ENCODE data around the gene TSEN54. TPM values are rescaled to one million over a fixed set of nuclear protein-coding genes. Genes with fewer than 3 reads are reported as not detected.
A peak's percentile ranks its signal among the peaks of the same experiment; 100 is the strongest.
"Not testable (repeated sequence)": the region's sequence is repeated elsewhere in the genome, so short reads cannot be mapped to it uniquely, and the experiment has no call there.

Gene TSEN54
- total RNA-seq, 2 experiments from 2014 or later, result 73.3 to 78.7 TPM

DNA sequence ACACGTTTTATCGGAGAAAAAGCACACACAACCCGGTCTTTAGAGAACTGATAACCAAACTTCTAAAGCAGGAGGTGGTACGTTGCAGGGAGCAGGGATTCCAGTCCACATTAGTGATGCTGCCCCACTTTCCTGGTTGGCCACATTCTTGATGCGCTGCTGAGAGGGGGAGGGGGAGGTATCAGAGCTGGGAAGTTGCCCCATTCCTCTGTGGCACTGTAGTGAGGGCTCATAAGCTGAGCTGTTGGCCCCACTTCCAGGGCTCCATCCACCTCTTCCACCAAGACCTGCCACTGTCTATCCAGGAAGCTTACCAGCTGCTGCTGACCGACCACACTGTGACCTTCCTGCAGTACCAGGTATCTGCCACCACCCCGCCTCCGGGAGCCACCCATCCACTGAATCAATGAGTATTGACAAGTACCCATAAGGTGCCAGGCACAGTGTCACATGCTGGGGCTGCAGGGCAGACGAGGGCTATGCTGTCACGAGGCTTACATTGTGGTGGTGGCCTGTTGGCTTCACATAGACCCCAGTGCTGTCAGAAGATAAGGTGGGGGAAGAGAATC, 1.1 kb downstream of the TSEN54 start:
- H3K36me3 Mint-ChIP-seq (ENCODE audit: low read depth), result peaks cover 34% of the 10 kb centered on the region
- peak overlapping the region; percentile 91 for H3K27ac Mint-ChIP-seq
- Histone ChIP-seq H3K27ac (ENCODE audit: low read depth in 1 of 2, low read length in 2 of 2) (peak overlapping the region; percentile 3 to 18), H3K27me3 (ENCODE audit: control insufficient read depth in 1 of 2, insufficient read depth in 2 of 2, low read length in 2 of 2) (peaks cover 9 to 10% of the 10 kb centered on the region in 2 experiments), H3K9me3 (ENCODE audit: control insufficient read depth in 1 of 2, insufficient read depth in 1 of 2, low read length in 2 of 2) (peaks cover 0 to 4% of the 10 kb centered on the region in 2 experiments), H3K4me1 (ENCODE audit: insufficient read depth, low read length) (peaks cover 44% of the 10 kb centered on the region), H3K4me3 (ENCODE audit: low read length) (peak overlapping the region; percentile 84), H3K36me3 (ENCODE audit: insufficient read depth, low read length) (peaks cover 30% of the 10 kb centered on the region)
- peak overlapping the region; percentile 85 for H3K4me3 Mint-ChIP-seq
- no peaks in the 10 kb centered on the region for H3K9me3 Mint-ChIP-seq
- ATAC-seq (ENCODE audit: poor library complexity) (no peak), DNase-seq (peak in 7 of 14 experiments; percentile 17 to 54 (median 37))
- no peaks in the 10 kb centered on the region for H3K27me3 Mint-ChIP-seq
- intact Hi-C loops (cut with DNase I, micrococcal nuclease), result loop anchor here (2.0 kb wide), 2 partner anchors 83 to 229 kb away; partner anchors contain the start of gene SLC25A19 (in 1 of the 2)
- ChIA-PET CTCF (interaction anchor here (0.7 to 2.1 kb wide), 4 partner anchors 8 to 316 kb away, joined by 3 to 26 read pairs (median 4); partner anchors contain the start of genes LLGL2, MIF4GD and SLC25A19), POLR2A (interaction anchor here (1.4 to 3.1 kb wide), 12 partner anchors 9 to 338 kb away, joined by 4 to 57 read pairs (median 10); partner anchors contain the start of genes GRB2, LLGL2, MIF4GD and SLC25A19)
- TF ChIP-seq, protein P1, sequence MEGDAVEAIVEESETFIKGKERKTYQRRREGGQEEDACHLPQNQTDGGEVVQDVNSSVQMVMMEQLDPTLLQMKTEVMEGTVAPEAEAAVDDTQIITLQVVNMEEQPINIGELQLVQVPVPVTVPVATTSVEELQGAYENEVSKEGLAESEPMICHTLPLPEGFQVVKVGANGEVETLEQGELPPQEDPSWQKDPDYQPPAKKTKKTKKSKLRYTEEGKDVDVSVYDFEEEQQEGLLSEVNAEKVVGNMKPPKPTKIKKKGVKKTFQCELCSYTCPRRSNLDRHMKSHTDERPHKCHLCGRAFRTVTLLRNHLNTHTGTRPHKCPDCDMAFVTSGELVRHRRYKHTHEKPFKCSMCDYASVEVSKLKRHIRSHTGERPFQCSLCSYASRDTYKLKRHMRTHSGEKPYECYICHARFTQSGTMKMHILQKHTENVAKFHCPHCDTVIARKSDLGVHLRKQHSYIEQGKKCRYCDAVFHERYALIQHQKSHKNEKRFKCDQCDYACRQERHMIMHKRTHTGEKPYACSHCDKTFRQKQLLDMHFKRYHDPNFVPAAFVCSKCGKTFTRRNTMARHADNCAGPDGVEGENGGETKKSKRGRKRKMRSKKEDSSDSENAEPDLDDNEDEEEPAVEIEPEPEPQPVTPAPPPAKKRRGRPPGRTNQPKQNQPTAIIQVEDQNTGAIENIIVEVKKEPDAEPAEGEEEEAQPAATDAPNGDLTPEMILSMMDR (IDR thresholded peaks at IDR 0.05), result peak; percentile 14
- peaks cover 27% of the 10 kb centered on the region for H3K4me1 Mint-ChIP-seq (ENCODE audit: low read depth)

DNA sequence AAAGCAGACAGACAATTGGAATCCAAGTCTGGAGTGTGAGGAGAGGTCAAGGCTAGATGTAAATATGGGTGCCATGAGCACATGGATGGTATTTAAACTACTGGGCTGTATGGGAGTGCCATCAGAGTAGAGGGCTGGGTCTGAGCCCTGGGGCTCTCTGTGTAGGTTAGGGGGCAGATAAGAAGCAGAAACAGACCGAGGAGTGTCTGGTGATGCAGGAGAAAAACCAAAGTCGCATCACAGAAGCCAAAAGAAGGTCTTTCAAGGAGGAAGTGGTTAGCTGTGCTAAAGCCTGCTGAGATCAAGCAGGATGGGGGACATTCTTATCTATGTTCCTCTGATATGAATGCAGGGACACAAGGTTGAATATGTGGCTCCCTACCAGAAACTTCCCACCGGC, 1.9 kb downstream of the TSEN54 start:
- H3K9me3 ChIP-seq (ENCODE audit: control insufficient read depth in 1 of 2, insufficient read depth in 1 of 2, low read length in 2 of 2), result peaks cover 0 to 4% of the 10 kb centered on the region in 2 experiments
- intact Hi-C loops (cut with DNase I, micrococcal nuclease), result no loop called here
- peaks cover 29% of the 10 kb centered on the region for H3K4me1 Mint-ChIP-seq (ENCODE audit: low read depth)
- ATAC-seq (ENCODE audit: poor library complexity) (peak; percentile 65), DNase-seq (peak in 12 of 14 experiments; percentile 21 to 87 (median 46))
- peaks cover 44% of the 10 kb centered on the region for H3K4me1 ChIP-seq (ENCODE audit: insufficient read depth, low read length)
- peak overlapping the region; percentile 85 for H3K4me3 Mint-ChIP-seq
- peaks cover 9 to 10% of the 10 kb centered on the region in 2 experiments for H3K27me3 ChIP-seq (ENCODE audit: control insufficient read depth in 1 of 2, insufficient read depth in 2 of 2, low read length in 2 of 2)
- peaks cover 41% of the 10 kb centered on the region for H3K36me3 Mint-ChIP-seq (ENCODE audit: low read depth)
- H3K4me3 ChIP-seq (ENCODE audit: low read length), result peak overlapping the region; percentile 84
- peaks cover 34% of the 10 kb centered on the region for H3K36me3 ChIP-seq (ENCODE audit: insufficient read depth, low read length)
- TF ChIP-seq, protein P1 (IDR thresholded peaks at IDR 0.05), result no peak
- peak overlapping the region; percentile 91 for H3K27ac Mint-ChIP-seq
- peak overlapping the region; percentile 18 to 22 for H3K27ac ChIP-seq (ENCODE audit: low read depth in 1 of 2, low read length in 2 of 2)
- ChIA-PET CTCF (interaction anchor here (0.7 to 1.3 kb wide), 3 partner anchors 25 to 317 kb away, joined by 3 read pairs; partner anchors contain the start of gene SLC25A19), POLR2A (interaction anchor here (0.9 to 3.1 kb wide), 7 partner anchors 8 to 337 kb away, joined by 3 to 57 read pairs (median 6); partner anchors contain the start of genes LLGL2, MIF4GD, SLC25A19 and TMEM94)
- no peaks in the 10 kb centered on the region for H3K27me3 Mint-ChIP-seq
- no peaks in the 10 kb centered on the region for H3K9me3 Mint-ChIP-seq

DNA sequence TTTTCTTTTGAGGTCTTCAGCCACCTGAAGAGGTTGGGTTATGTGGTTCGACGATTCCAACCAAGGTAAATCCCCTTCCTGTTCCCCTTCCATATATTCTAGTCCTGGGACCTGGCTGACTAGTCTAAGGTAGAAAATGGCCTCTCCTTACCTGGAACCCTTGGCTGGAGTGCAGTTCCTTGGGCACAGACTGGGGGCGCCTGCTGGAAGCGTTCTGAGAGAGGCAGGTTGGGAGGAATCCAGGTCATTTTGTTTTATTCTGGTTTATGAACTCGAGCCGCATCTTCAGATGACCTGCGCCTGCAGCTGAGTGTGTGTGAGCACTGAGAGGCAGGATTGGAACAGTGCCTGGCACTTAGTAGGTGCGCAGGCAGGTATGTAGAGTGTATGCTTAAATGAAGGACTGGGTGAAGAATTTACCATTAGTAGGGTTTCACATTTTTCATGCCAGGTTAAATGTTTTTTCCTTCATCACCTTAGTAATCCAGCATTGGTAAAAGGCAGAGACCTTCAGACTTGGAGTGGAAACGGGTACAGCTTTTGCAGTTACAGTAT, 2.7 kb downstream of the TSEN54 start:
- POLR2A ChIA-PET, result interaction anchor here (0.9 to 1.9 kb wide), 5 partner anchors 63 to 336 kb away, joined by 3 to 8 read pairs (median 4); partner anchors contain the start of genes MIF4GD, TMEM94 and WBP2
- Mint-ChIP-seq H3K4me3 (peak overlapping the region; percentile 85), H3K36me3 (ENCODE audit: low read depth) (peaks cover 47% of the 10 kb centered on the region), H3K27ac (peak overlapping the region; percentile 91), H3K27me3 (no peaks in the 10 kb centered on the region), H3K4me1 (ENCODE audit: low read depth) (peaks cover 34% of the 10 kb centered on the region), H3K9me3 (no peaks in the 10 kb centered on the region)
- ATAC-seq (ENCODE audit: poor library complexity) (no peak), DNase-seq (no peak)
- TF ChIP-seq, protein P1 (IDR thresholded peaks at IDR 0.05), result no peak
- intact Hi-C loops (cut with DNase I, micrococcal nuclease), result no loop called here
- Histone ChIP-seq H3K27ac (ENCODE audit: low read depth in 1 of 2, low read length in 2 of 2) (peak overlapping the region; percentile 22 to 43), H3K36me3 (ENCODE audit: insufficient read depth, low read length) (peaks cover 42% of the 10 kb centered on the region), H3K9me3 (ENCODE audit: control insufficient read depth in 1 of 2, insufficient read depth in 1 of 2, low read length in 2 of 2) (peaks cover 0 to 4% of the 10 kb centered on the region in 2 experiments), H3K4me3 (ENCODE audit: low read length) (no peak overlapping the region), H3K4me1 (ENCODE audit: insufficient read depth, low read length) (peaks cover 45% of the 10 kb centered on the region), H3K27me3 (ENCODE audit: control insufficient read depth in 1 of 2, insufficient read depth in 2 of 2, low read length in 2 of 2) (peaks cover 6 to 7% of the 10 kb centered on the region in 2 experiments)
- CTCF ChIA-PET, result interaction anchor here (0.6 to 0.8 kb wide), 2 partner anchors 248 to 1120 kb away, joined by 3 read pairs; partner anchors contain the start of gene MIF4GD

DNA sequence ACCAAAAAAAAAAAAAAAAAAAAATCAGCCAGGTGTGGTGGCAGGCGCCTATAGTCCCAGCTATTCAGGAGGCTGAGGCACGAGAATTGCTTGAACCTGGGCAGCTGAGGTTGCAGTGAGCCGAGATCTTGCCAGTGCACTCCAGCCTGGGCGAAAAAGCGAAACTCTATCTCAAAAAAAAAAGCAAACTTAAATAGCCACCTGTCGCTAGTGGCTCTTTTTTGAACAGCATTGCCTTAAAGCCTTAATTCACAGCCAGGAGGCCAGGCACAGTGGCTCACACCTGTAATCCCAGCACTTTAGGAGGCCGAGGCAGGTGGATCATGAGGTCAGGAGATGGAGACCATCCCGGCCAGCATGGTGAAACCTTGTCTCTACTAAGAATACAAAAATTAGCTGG, 4.1 kb downstream of the TSEN54 start:
- peaks cover 47% of the 10 kb centered on the region for H3K4me1 ChIP-seq (ENCODE audit: insufficient read depth, low read length)
- H3K27ac Mint-ChIP-seq; H3K4me3 Mint-ChIP-seq; ATAC-seq (ENCODE audit: poor library complexity); H3K9me3 Mint-ChIP-seq; POLR2A ChIA-PET; H3K27me3 Mint-ChIP-seq; H3K27ac ChIP-seq (ENCODE audit: low read depth in 1 of 2, low read length in 2 of 2); DNase-seq; H3K9me3 ChIP-seq (ENCODE audit: control insufficient read depth in 1 of 2, insufficient read depth in 1 of 2, low read length in 2 of 2); H3K27me3 ChIP-seq (ENCODE audit: control insufficient read depth in 1 of 2, insufficient read depth in 2 of 2, low read length in 2 of 2); H3K4me3 ChIP-seq (ENCODE audit: low read length): not testable (repeated sequence)
- Mint-ChIP-seq H3K36me3 (ENCODE audit: low read depth) (peaks cover 53% of the 10 kb centered on the region), H3K4me1 (ENCODE audit: low read depth) (peaks cover 39% of the 10 kb centered on the region)
- intact Hi-C loops (cut with DNase I, micrococcal nuclease), result loop anchor here in 1 of 2 experiments (10.0 kb wide), 1 partner anchor 334 kb away; the partner anchor contains the start of gene WBP2
- peaks cover 45% of the 10 kb centered on the region for H3K36me3 ChIP-seq (ENCODE audit: insufficient read depth, low read length)
- CTCF ChIA-PET, result interaction anchor here (1.1 kb wide), 1 partner anchor 78 kb away, joined by 3 read pairs; no protein-coding TSS in a partner anchor

All from CD4-positive, alpha-beta T cell (primary cell).